ENCODE data around the gene MTA2.

The MTA2 gene

DNA sequence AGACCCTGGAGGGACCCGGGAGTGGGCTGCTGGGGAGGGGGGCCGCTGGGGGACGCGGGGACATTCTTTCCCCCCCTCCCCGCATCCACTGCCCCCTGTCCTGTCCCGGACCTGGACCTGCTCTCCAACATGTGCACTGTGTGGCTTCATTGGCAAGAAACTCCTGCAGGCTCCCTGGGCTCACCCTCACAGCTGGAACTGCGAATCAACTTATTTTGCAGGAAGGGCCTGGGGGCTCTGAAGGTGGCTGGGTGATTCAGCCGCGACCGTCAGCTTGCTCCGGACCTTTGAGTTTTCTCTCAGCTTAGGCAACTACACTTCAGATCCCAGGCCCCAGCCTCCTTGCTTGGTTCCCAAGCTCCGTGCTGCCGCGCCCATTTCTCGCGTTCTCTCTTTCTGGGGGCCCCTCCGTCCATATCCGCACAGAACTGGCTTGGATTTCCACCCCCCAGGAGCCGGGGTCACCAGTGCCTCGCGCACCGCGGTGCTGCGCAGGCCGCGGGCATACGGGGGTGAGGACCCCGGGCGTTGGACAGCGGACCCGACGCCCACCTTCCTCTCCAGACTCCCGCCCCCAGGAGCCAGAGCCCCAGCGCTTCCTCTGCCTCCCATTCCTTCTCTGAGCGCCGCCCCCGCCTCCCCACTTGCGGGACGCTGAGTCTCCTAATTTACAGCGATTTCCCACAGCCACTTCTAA is 54.6 kb downstream of the MTA2 start:
- peak; percentile 62 for DNase-seq (ENCODE audit: low spot score)

DNA sequence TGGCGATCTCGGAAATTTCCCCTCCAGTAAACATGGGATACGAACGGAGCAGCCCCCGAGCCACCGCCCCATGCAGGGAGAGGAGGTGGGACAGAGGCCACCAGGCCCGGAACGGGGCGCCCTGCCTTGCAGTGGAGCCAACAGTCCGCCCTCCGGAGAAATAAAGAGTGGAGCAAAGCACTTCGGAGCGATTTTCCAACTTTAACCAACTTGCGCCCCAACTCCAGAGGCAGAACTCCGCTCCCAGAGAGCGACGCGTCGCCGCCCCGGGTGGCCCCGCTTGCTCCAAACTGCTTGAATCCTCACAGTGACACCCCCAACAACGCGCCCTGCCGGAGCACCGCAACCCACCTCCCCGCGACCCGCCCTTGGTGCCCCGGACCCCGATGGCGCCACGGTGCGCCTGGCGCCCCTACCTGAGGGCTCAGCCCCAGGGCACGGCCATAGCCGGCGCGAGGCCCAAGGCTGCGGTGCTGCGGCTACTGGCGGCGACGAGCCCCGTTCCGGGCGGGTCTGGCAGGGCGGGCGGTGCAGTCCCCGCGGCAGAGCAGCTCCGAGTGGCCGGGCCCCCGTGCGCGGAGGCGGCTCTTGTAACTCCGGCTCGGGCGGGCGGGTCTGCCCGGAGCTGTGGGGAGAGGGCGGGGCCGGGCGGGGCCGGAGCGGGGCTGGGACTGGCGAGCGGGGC is 55.3 kb downstream of the MTA2 start, which contains the start of gene AHNAK:
AHNAK (minus strand) TSS at position 563 of the 685 bp plus-strand sequence. CDS start 10,708 bp downstream, outside the sequence.
- DNase-seq (ENCODE audit: low spot score): peak; percentile 82

DNA sequence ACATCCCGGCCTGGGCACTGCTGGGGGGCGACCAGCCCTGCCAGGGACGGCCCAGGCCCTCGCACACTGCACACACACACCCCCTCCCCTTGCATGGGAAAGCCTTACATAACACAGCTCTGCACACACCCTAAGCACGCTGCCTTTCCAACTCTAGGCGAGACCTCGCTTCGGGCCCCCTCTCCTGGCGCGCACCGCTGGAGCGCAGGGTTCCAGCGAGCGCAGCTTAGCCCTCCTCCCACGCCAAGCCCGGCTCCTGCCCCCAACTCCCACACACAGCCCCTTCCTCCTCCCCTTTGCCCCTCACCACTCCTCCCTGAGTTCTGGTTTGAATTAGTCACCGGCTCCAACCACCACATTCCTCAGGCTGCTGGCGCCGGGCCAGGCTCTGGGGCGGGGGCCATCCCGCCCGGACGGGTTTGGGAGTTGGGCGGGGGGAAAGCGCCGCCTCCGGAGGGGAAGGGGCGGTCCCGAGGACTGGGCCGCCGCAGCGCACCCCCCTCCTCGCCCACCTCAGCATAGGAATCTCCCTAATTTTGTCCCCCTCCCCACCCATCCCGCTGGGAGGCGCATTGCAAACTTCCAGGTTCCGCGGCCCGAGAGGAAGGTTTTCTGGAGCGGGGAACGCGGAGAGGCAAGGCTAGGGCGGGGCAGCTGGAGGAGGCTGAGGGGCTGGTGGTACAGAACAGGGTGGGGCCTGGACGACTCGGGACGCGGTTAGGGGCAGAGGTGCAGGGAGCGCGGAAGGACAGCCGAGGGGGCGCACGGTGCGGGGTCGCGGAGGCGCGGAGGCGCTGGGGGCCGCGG is 56.0 kb downstream of the MTA2 start:
- peak; percentile 97 for DNase-seq (ENCODE audit: low spot score)

GRCh38 chr11:62544581-62545436 is 56.9 kb downstream of the MTA2 start:
- DNase-seq (ENCODE audit: low spot score): peak; percentile 45

DNA sequence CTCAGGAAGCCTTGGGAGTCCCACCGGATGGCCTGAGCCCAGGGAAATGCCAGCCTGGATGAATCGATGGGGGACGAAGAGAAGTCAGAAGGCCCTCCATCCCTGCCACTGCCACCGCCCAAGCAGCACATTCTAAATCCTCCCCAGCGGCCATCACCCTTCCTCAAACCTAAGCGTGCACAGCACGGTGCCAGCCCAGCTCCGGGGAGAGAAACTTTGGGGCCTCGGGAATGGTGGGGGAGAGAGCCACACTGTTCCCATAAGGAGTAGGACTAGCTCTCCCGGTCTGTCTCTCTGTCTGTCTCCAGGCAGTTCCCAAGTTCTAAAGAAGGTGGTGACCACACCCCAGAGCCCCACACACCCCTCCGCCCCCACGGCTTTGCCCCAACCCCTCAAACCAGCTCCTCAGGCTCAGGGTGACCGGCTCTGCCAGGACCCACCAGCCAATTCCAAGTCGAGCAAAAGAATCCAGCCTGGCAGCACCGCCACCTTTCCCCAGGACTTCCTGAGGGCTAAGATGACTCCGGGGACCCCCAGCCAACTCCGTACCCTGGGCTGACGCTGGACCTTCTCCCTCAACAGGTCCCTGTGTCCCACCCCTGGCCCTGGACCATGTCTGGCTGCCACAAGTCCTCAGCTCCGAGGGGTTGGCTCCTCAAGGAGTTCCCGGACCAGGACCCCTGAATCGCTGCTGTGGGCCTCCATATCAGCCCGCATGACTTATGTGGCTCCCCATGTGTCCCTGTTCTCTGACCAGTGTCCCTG is 57.8 kb downstream of the MTA2 start:
- DNase-seq (ENCODE audit: low spot score): peak; percentile 36
